HCT116 (cell line): Measurements from ENCODE around the gene SLC2A5.
"Not testable (repeated sequence)": the region's sequence is repeated elsewhere in the genome, so short reads cannot be mapped to it uniquely, and the experiment has no call there.

Experiments used
- ATF3 ChIP-seq: IDR thresholded peaks from 2 replicates; pipeline ENCODE4 v1.6.1; 2012
- CEBPB ChIP-seq: IDR thresholded peaks from 2 replicates; pipeline ENCODE4 v1.6.1; 2012; ENCODE audit warnings: low read depth
- CTCF ChIP-seq, 3 experiments: fragments of 200-600 bp in 1 of 3; sonication (generic) in 1 of 3; IDR thresholded peaks in 2 of 3; conservative IDR thresholded peaks in 1 of 3; 2 replicates each; pipeline ENCODE4 v1.5.1; 2012 to 2017; ENCODE audit warnings: low read depth in 2 of 3, low read length in 2 of 3, antibody characterized with exemption in 1 of 3, borderline replicate concordance in 1 of 3, control low read depth in 1 of 3, mild to moderate bottlenecking in 1 of 3, mixed read lengths in 1 of 3, mixed run types in 1 of 3, moderate library complexity in 1 of 3; ENCODE audit not compliant: insufficient read depth in 1 of 3
- EZH2 ChIP-seq: fragments of 200-600 bp; sonication (generic); IDR thresholded peaks from 2 replicates; pipeline ENCODE4 v1.6.1; 2017; ENCODE audit warnings: antibody characterized with exemption, mixed run types
- JUND ChIP-seq: IDR thresholded peaks from 2 replicates; pipeline ENCODE4 v1.6.1; 2012
- POLR2A ChIP-seq: IDR thresholded peaks from 2 replicates; pipeline ENCODE4 v1.7.0; 2011; ENCODE audit warnings: borderline replicate concordance; ENCODE audit not compliant: insufficient read depth, insufficient read length; ENCODE audit errors: extremely low read depth
- POLR2AphosphoS5 ChIP-seq: IDR thresholded peaks from 2 replicates; pipeline ENCODE4 v1.6.1; 2011; ENCODE audit warnings: mild to moderate bottlenecking, low read depth, low read length, moderate library complexity
- SP1 ChIP-seq: IDR thresholded peaks from 2 replicates; pipeline ENCODE4 v1.6.1; 2012; ENCODE audit warnings: low read depth
- TCF7L2 ChIP-seq: IDR thresholded peaks from 2 replicates; pipeline ENCODE4 v1.7.0; 2011; ENCODE audit warnings: borderline replicate concordance, inconsistent platforms; ENCODE audit not compliant: insufficient read depth, insufficient read length; ENCODE audit errors: extremely low read depth
- ZNF274 ChIP-seq: fragments of 200-500 bp; sonication (Bioruptor generic); IDR thresholded peaks from 2 replicates; pipeline ENCODE4 v1.6.1; 2014; ENCODE audit warnings: mild to moderate bottlenecking, low read depth, low read length, inconsistent platforms

- TF ChIP-seq CTCF (IDR thresholded peaks at IDR 0.05 in 2 of 3, conservative IDR thresholded peaks at IDR 0.05 in 1 of 3; ENCODE audit: borderline replicate concordance in 1 of 3, insufficient read depth in 1 of 3, low read depth in 2 of 3, low read length in 2 of 3); EZH2; SP1; ATF3; TCF7L2; JUND; CEBPB; POLR2AphosphoS5; ZNF274; POLR2A: not testable (repeated sequence)
These were observed 67.8 kb downstream of the SLC2A5 start for GRCh38 chr1:9001534-9002214.
